HL-60 (cell line): Measurements from ENCODE around the gene GDPD2.

ENCODE experiments used
- DNase-seq, 2 experiments: peaks; one replicate each; pipeline ENCODE4 v3.0.0-alpha.2; 2010 to 2020; ENCODE audit warnings: low read depth in 1 of 2, low spot score in 1 of 2
- H3K27ac ChIP-seq: fragments of 250-450 bp; sonication (Bioruptor Pico); replicated peaks from 2 replicates; pipeline ENCODE4 v1.5.1; 2020; ENCODE audit warnings: mild to moderate bottlenecking, moderate library complexity
- H3K27me3 ChIP-seq: fragments of 250-450 bp; sonication (Bioruptor Pico); 2 replicates; pipeline ENCODE4 v1.5.1; 2021; ENCODE audit warnings: mild to moderate bottlenecking, moderate library complexity; ENCODE audit not compliant: insufficient read depth, poor library complexity, severe bottlenecking
- H3K4me3 ChIP-seq: replicated peaks from 2 replicates; pipeline ENCODE4 v1.5.1; 2011; ENCODE audit warnings: mild to moderate bottlenecking, control low read depth, low read length; ENCODE audit not compliant: insufficient read depth
- CTCF ChIP-seq: IDR thresholded peaks from one replicate; pipeline ENCODE4 v1.5.1; 2011; ENCODE audit warnings: low read length, control low read depth, inconsistent platforms; ENCODE audit not compliant: insufficient read depth
- GABPA ChIP-seq: IDR thresholded peaks from 2 replicates; pipeline ENCODE4 v1.6.1; 2012; ENCODE audit warnings: low read depth
- POLR2AphosphoS5 ChIP-seq: IDR thresholded peaks from 2 replicates; pipeline ENCODE4 v1.6.1; 2012; ENCODE audit warnings: low read depth
- REST ChIP-seq: IDR thresholded peaks from 2 replicates; pipeline ENCODE4 v1.6.1; 2012; ENCODE audit warnings: low read depth; ENCODE audit not compliant: insufficient replicate concordance
- SPI1 ChIP-seq: IDR thresholded peaks from 2 replicates; pipeline ENCODE4 v1.6.1; 2012; ENCODE audit warnings: low read depth, mild to moderate bottlenecking, borderline replicate concordance

Gene GDPD2

GRCh38 chrX:70476166-70476933 lies 53.2 kb downstream of the GDPD2 start:
- Histone ChIP-seq H3K27me3 (peaks cover 3% of the 10 kb centered on the region), H3K4me3 (no peak overlapping the region), H3K27ac (no peak overlapping the region)
- no peak for TF ChIP-seq SPI1
- no peak for TF ChIP-seq POLR2AphosphoS5
- TF ChIP-seq GABPA, result no peak
- no peak for TF ChIP-seq REST
- no peak for TF ChIP-seq CTCF
- DNase-seq, result no peak

GRCh38 chrX:70476934-70477733 lies 54.0 kb downstream of the GDPD2 start:
- Histone ChIP-seq H3K27ac (no peak overlapping the region), H3K27me3 (no peaks in the 10 kb centered on the region), H3K4me3 (no peak overlapping the region)
- DNase-seq, result no peak
- TF ChIP-seq REST (no peak), CTCF (no peak), GABPA (no peak), SPI1 (no peak), POLR2AphosphoS5 (no peak)

GRCh38 chrX:70477734-70478075 lies 54.6 kb downstream of the GDPD2 start:
- no peak for DNase-seq
- H3K27me3 ChIP-seq, result no peaks in the 10 kb centered on the region
- TF ChIP-seq CTCF, result no peak
- no peak for TF ChIP-seq SPI1
- TF ChIP-seq GABPA, result no peak
- no peak for TF ChIP-seq REST
- TF ChIP-seq POLR2AphosphoS5, result no peak
- no peak overlapping the region for H3K27ac ChIP-seq
- H3K4me3 ChIP-seq, result no peak overlapping the region
